GM19372 (cell line): Measurements from ENCODE around the gene SLC23A3.

ENCODE experiments used
- ATAC-seq: cut with Tn5 transposase; IDR thresholded peaks from one replicate; pipeline ENCODE4 v1.9.1; 2021; ENCODE audit warnings: mild to moderate bottlenecking, low read depth, moderate library complexity; ENCODE audit not compliant: unreplicated experiment

Gene SLC23A3

GRCh38 chr2:219176818-219177551 lies 7.2 kb upstream of the SLC23A3 start, which contains the start of gene CNPPD1:
TSS of gene CNPPD1 (minus strand) at chr2:219176925. CDS start at chr2:219176828, 97 bp downstream.
- peak; percentile 65 for ATAC-seq

- ATAC-seq = peak; percentile 14
Measured at GRCh38 chr2:219175928-219176817, 6.3 kb upstream of the SLC23A3 start.

DNA sequence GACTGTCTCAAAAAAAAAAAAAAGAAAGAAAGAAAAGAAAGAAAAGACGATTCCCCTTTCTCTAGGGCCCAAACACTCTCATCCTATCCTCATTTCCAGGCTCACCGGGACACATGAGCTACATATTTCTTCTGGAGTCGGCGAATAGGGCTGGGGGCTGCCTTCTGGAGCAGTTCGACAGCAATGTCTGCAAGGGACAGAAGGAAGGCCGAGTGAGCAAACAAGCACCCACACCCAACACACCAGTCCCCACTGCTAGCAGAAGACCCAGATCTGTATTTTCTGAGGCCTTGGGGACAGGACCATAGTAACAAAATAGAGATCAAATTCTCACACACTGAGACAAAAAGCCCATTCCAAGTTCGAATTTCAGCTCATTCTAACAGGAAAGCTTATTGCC lies 5.7 kb upstream of the SLC23A3 start:
- no peak for ATAC-seq

GRCh38 chr2:219174801-219175200 lies 5.0 kb upstream of the SLC23A3 start:
- no peak for ATAC-seq

- no peak for ATAC-seq
Measured at GRCh38 chr2:219174146-219174545, 4.3 kb upstream of the SLC23A3 start.

DNA sequence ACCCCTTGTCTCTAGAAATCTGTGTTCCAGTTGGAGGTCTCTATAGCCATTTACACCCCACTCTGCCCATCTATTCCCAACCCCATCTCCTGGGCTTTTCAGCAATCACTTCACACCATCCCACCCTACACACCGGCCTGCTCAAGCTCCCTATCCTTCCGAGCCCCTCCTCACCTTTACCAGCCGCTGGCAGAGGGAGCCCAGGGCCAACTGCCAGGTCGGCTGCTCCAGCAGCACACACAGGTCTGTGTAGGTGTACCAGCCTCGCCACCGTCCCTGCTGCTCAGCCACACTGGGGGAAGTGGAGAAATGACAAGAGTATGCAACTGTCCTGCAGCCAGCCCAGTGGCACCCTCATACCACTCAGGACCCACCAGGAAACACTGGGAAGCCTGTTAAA lies 3.3 kb upstream of the SLC23A3 start:
- ATAC-seq = no peak

GRCh38 chr2:219172231-219173154 lies 2.7 kb upstream of the SLC23A3 start:
- ATAC-seq = no peak

- ATAC-seq = no peak
Measured at GRCh38 chr2:219171231-219171651, 1.4 kb upstream of the SLC23A3 start.

GRCh38 chr2:219168932-219169331 lies 897 bp downstream of the SLC23A3 start:
- ATAC-seq = no peak

- ATAC-seq = no peak
Measured at GRCh38 chr2:219168526-219168925, 1.3 kb downstream of the SLC23A3 start.

GRCh38 chr2:219167997-219168396 lies 1.8 kb downstream of the SLC23A3 start:
- ATAC-seq = no peak

- ATAC-seq = no peak
Measured at GRCh38 chr2:219165058-219165911, 4.5 kb downstream of the SLC23A3 start.

DNA sequence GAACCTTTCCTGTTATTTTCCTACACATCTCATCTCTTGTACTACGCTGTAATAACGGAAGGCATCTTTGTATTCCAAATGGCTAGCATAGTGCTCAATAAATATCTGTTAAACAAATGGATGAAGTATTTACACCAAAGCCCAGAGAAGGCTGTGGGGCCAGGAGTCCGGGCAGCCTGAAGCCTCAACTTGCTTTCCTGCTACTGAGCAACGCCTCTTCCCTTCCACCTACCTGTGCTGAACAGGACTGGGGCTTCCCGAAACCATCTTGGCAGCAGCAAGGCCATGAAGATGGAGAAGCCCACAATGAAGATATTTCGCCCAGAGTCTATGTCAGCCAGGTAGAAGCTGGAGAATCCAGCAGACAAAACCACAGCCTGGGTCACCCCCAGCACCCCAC lies 6.7 kb downstream of the SLC23A3 start:
- no peak for ATAC-seq

- ATAC-seq = no peak
Measured at GRCh38 chr2:219161097-219161496, 8.7 kb downstream of the SLC23A3 start.

GRCh38 chr2:219160186-219161017 lies 9.4 kb downstream of the SLC23A3 start, which contains the start of gene NHEJ1:
TSS of gene NHEJ1 (minus strand) at chr2:219160815. CDS start at chr2:219158362, 2,453 bp downstream.
- ATAC-seq = peak; percentile 84

GRCh38 chr2:219159771-219160185 lies 10.1 kb downstream of the SLC23A3 start:
- no peak for ATAC-seq

GRCh38 chr2:219158586-219158985 lies 11.2 kb downstream of the SLC23A3 start:
- ATAC-seq = no peak

GRCh38 chr2:219158025-219158424 lies 11.8 kb downstream of the SLC23A3 start:
- no peak for ATAC-seq

- ATAC-seq = no peak
Measured at GRCh38 chr2:219157396-219157795, 12.4 kb downstream of the SLC23A3 start.
